Naive B cell (primary cell): Measurements from ENCODE around the gene KCNK4. TPM values are rescaled to one million over a fixed set of nuclear protein-coding genes. Genes with fewer than 3 reads are reported as not detected.

Experiments
- ATAC-seq, 2 donors: fragments of 150-1000 bp; cut with Tn5 transposase; 2 replicates each; pipeline ENCODE4 v1.10.0; 2021; ENCODE audit warnings: low read depth in 2 of 2, mild to moderate bottlenecking in 2 of 2, moderate library complexity in 2 of 2
- DNase-seq: peaks from one replicate; pipeline ENCODE4 v3.0.0; 2022
- H3K27ac Mint-ChIP-seq, 6 donors: one replicate each; pipeline ENCODE4 v1.8.0; 2020 to 2022; ENCODE audit warnings: mild to moderate bottlenecking in 6 of 6, mixed read lengths in 6 of 6, moderate library complexity in 5 of 6, inconsistent platforms in 2 of 6
- H3K27me3 Mint-ChIP-seq, 3 donors: one replicate each; pipeline ENCODE4 v1.8.0; 2021 to 2022; ENCODE audit warnings: mixed read lengths in 3 of 3, mild to moderate bottlenecking in 1 of 3
- H3K36me3 Mint-ChIP-seq, 2 donors: one replicate each; pipeline ENCODE4 v1.8.0; 2020 to 2022; ENCODE audit warnings: mixed read lengths in 2 of 2, inconsistent platforms in 1 of 2, mild to moderate bottlenecking in 1 of 2
- H3K4me1 Mint-ChIP-seq, 3 donors: one replicate each; pipeline ENCODE4 v1.8.0; 2020 to 2022; ENCODE audit warnings: mixed read lengths in 3 of 3, inconsistent platforms in 1 of 3, mild to moderate bottlenecking in 1 of 3, moderate library complexity in 1 of 3
- H3K4me3 Mint-ChIP-seq, 8 donors: one replicate each; pipeline ENCODE4 v1.8.0; 2020 to 2022; ENCODE audit warnings: mild to moderate bottlenecking in 8 of 8, mixed read lengths in 8 of 8, moderate library complexity in 8 of 8, inconsistent platforms in 2 of 8
- H3K9me3 Mint-ChIP-seq, 7 donors: one replicate each; pipeline ENCODE4 v1.8.0; 2020 to 2022; ENCODE audit warnings: mixed read lengths in 7 of 7, mild to moderate bottlenecking in 5 of 7, inconsistent platforms in 2 of 7, moderate library complexity in 1 of 7
- polyA plus RNA-seq, 6 donors: library from polyadenylated mRNA; unstranded; fragments of 300-500 nt; fragmentation: Illumina TruSeq; gene quantifications; one replicate each; pipeline ENCODE4 v1.2.3, GENCODE V29; 2021; ENCODE audit warnings: low read depth in 6 of 6

The KCNK4 gene
- polyA plus RNA-seq, 6 donors from 2014 or later: not detected

GRCh38 chr11:64249038-64249437, 42.1 kb upstream of the KCNK4 start:
- Mint-ChIP-seq H3K27ac (peak overlapping the region in 1 of 6 donors; percentile 83), H3K27me3 (no peaks in the 10 kb centered on the region), H3K4me1 (peaks cover 31 to 53% (median 40%) of the 10 kb centered on the region in 3 donors), H3K4me3 (peak overlapping the region in 5 of 8 donors; percentile 19 to 93 (median 62)), H3K9me3 (no peaks in the 10 kb centered on the region), H3K36me3 (no peaks in the 10 kb centered on the region)
- ATAC-seq (no peak), DNase-seq (no peak)

GRCh38 chr11:64249563-64250414, 41.3 kb upstream of the KCNK4 start:
- H3K4me3 Mint-ChIP-seq: peak overlapping the region; percentile 47 to 90 (median 52)
- peaks cover 31 to 52% (median 37%) of the 10 kb centered on the region in 3 donors for H3K4me1 Mint-ChIP-seq
- H3K27ac Mint-ChIP-seq: peak overlapping the region in 4 of 6 donors; percentile 38 to 89 (median 71)
- no peaks in the 10 kb centered on the region for H3K36me3 Mint-ChIP-seq
- ATAC-seq (no peak), DNase-seq (no peak)
- no peaks in the 10 kb centered on the region for H3K27me3 Mint-ChIP-seq
- no peaks in the 10 kb centered on the region for H3K9me3 Mint-ChIP-seq

- H3K4me3 Mint-ChIP-seq: peak overlapping the region; percentile 60 to 92 (median 86)
- no peaks in the 10 kb centered on the region for H3K27me3 Mint-ChIP-seq
- no peak for ATAC-seq
- H3K9me3 Mint-ChIP-seq: no peaks in the 10 kb centered on the region
- H3K4me1 Mint-ChIP-seq: peaks cover 30 to 46% (median 31%) of the 10 kb centered on the region in 3 donors
- H3K36me3 Mint-ChIP-seq: no peaks in the 10 kb centered on the region
- DNase-seq: no peak
- peak overlapping the region in 1 of 6 donors; percentile 79 for H3K27ac Mint-ChIP-seq
These were observed 40.6 kb upstream of the KCNK4 start for GRCh38 chr11:64250415-64251015.

GRCh38 chr11:64251016-64251752, 39.9 kb upstream of the KCNK4 start, which contains the start of gene PLCB3:
TSS of gene PLCB3 (plus strand) at chr11:64251530. CDS start at chr11:64251650, 120 bp downstream.
- Mint-ChIP-seq H3K4me3 (peak within 1 kb of the TSS; percentile 85 to 94 (median 90)), H3K27me3 (no peaks in the 10 kb centered on the region), H3K9me3 (no peaks in the 10 kb centered on the region), H3K27ac (peak within 1 kb of the TSS; percentile 14 to 94 (median 78)), H3K4me1 (peaks cover 25 to 40% (median 25%) of the 10 kb centered on the region in 3 donors), H3K36me3 (no peaks in the 10 kb centered on the region)
- DNase-seq: peak; percentile 62
- peak; percentile 54 to 56 for ATAC-seq

- no peaks in the 10 kb centered on the region for H3K27me3 Mint-ChIP-seq
These were observed 39.4 kb upstream of the KCNK4 start for GRCh38 chr11:64251753-64252002.

GRCh38 chr11:64252003-64252872, 38.9 kb upstream of the KCNK4 start:
- H3K27me3 Mint-ChIP-seq: no peaks in the 10 kb centered on the region
- H3K4me3 Mint-ChIP-seq: peak overlapping the region; percentile 83 to 94 (median 89)
- peak overlapping the region in 5 of 6 donors; percentile 53 to 94 (median 79) for H3K27ac Mint-ChIP-seq
- no peaks in the 10 kb centered on the region for H3K36me3 Mint-ChIP-seq
- no peak for DNase-seq
- peaks cover 19 to 33% (median 25%) of the 10 kb centered on the region in 3 donors for H3K4me1 Mint-ChIP-seq
- no peaks in the 10 kb centered on the region for H3K9me3 Mint-ChIP-seq
- ATAC-seq: peak in 1 of 2 donors; percentile 5

More at GRCh38 chr11:64251753-64252002, 39.4 kb upstream of the KCNK4 start:
- no peak for DNase-seq
- Mint-ChIP-seq H3K9me3 (no peaks in the 10 kb centered on the region), H3K4me1 (peaks cover 24 to 39% (median 25%) of the 10 kb centered on the region in 3 donors), H3K4me3 (peak overlapping the region; percentile 83 to 94 (median 89)), H3K36me3 (no peaks in the 10 kb centered on the region), H3K27ac (peak overlapping the region in 4 of 6 donors; percentile 72 to 94 (median 82))
- no peak for ATAC-seq

- DNase-seq (no peak), ATAC-seq (no peak)
- Mint-ChIP-seq H3K27ac (no peak overlapping the region), H3K27me3 (no peaks in the 10 kb centered on the region), H3K36me3 (no peaks in the 10 kb centered on the region), H3K4me1 (peaks cover 17 to 25% (median 21%) of the 10 kb centered on the region in 3 donors), H3K4me3 (peak overlapping the region; percentile 6 to 90 (median 54)), H3K9me3 (no peaks in the 10 kb centered on the region)
These were observed 38.1 kb upstream of the KCNK4 start for GRCh38 chr11:64253043-64253442.

- ATAC-seq (no peak), DNase-seq (no peak)
- Mint-ChIP-seq H3K27me3 (no peaks in the 10 kb centered on the region), H3K36me3 (no peaks in the 10 kb centered on the region), H3K4me1 (peaks cover 14 to 21% (median 19%) of the 10 kb centered on the region in 3 donors), H3K4me3 (peak overlapping the region in 4 of 8 donors; percentile 20 to 79 (median 42)), H3K9me3 (no peaks in the 10 kb centered on the region), H3K27ac (no peak overlapping the region)
These were observed 37.6 kb upstream of the KCNK4 start for GRCh38 chr11:64253481-64253880.

GRCh38 chr11:64254326-64254725, 36.8 kb upstream of the KCNK4 start:
- Mint-ChIP-seq H3K36me3 (peaks cover 0 to 1% of the 10 kb centered on the region in 2 donors), H3K27ac (no peak overlapping the region), H3K27me3 (no peaks in the 10 kb centered on the region), H3K4me3 (peak overlapping the region in 1 of 8 donors; percentile 79), H3K9me3 (no peaks in the 10 kb centered on the region), H3K4me1 (peaks cover 14 to 19% (median 18%) of the 10 kb centered on the region in 3 donors)
- no peak for ATAC-seq
- no peak for DNase-seq

GRCh38 chr11:64255135-64256128, 35.7 kb upstream of the KCNK4 start:
- peak overlapping the region in 1 of 8 donors; percentile 34 for H3K4me3 Mint-ChIP-seq
- H3K4me1 Mint-ChIP-seq: peaks cover 14 to 16% (median 14%) of the 10 kb centered on the region in 3 donors
- DNase-seq (no peak), ATAC-seq (no peak)
- H3K27ac Mint-ChIP-seq: no peak overlapping the region
- H3K27me3 Mint-ChIP-seq: no peaks in the 10 kb centered on the region
- H3K9me3 Mint-ChIP-seq: no peaks in the 10 kb centered on the region
- H3K36me3 Mint-ChIP-seq: peaks cover 0 to 7% of the 10 kb centered on the region in 2 donors

- H3K27ac Mint-ChIP-seq: no peak overlapping the region
- no peaks in the 10 kb centered on the region for H3K27me3 Mint-ChIP-seq
- no peaks in the 10 kb centered on the region for H3K9me3 Mint-ChIP-seq
- H3K36me3 Mint-ChIP-seq: peaks cover 0 to 7% of the 10 kb centered on the region in 2 donors
- DNase-seq: no peak
- no peak overlapping the region for H3K4me3 Mint-ChIP-seq
- peaks cover 9 to 16% (median 10%) of the 10 kb centered on the region in 3 donors for H3K4me1 Mint-ChIP-seq
- ATAC-seq: no peak
These were observed 34.8 kb upstream of the KCNK4 start for GRCh38 chr11:64256300-64256699.

- DNase-seq (no peak), ATAC-seq (no peak)
- Mint-ChIP-seq H3K27me3 (no peaks in the 10 kb centered on the region), H3K4me1 (peaks cover 0 to 6% (median under 1%) of the 10 kb centered on the region in 3 donors), H3K9me3 (no peaks in the 10 kb centered on the region), H3K27ac (peak overlapping the region in 1 of 6 donors; percentile 7), H3K4me3 (no peak overlapping the region), H3K36me3 (peaks cover 0 to 7% of the 10 kb centered on the region in 2 donors)
These were observed 32.7 kb upstream of the KCNK4 start for GRCh38 chr11:64258356-64258755.
